Epithelial cell of proximal tubule (primary cell): ENCODE measurements around the gene SNX33. TPM values are rescaled to one million over a fixed set of nuclear protein-coding genes. Genes with fewer than 3 reads are reported as not detected.

Experiments
- DNase-seq: peaks from one replicate; pipeline ENCODE4 v3.0.0-alpha.2; 2011; ENCODE audit warnings: low read depth
- H3K4me3 ChIP-seq: 2 replicates; pipeline ENCODE4 v1.5.1; 2011; ENCODE audit warnings: low read depth, mild to moderate bottlenecking, low read length
- CTCF ChIP-seq: conservative IDR thresholded peaks from 2 replicates; pipeline ENCODE4 v1.5.1; 2012; ENCODE audit warnings: low read depth, mild to moderate bottlenecking, low read length
- total RNA-seq: library from RNA; depleted of rRNA; stranded (reverse); fragments of >200 nt; gene quantifications from 2 replicates; pipeline ENCODE4 v1.2.3, GENCODE V29; 2015

Gene SNX33
- 6.7 and 13.5 TPM in 2 replicates for total RNA-seq

GRCh38 chr15:75647370-75648155 lies at the start of gene SNX33:
Gene SNX33, plus strand, starts transcription at chr15:75647912. Its CDS starts 1,191 bp downstream, at chr15:75649103.
- H3K4me3 ChIP-seq = peak within 1 kb of the TSS; percentile 93
- peak; percentile 59 for TF ChIP-seq CTCF
- no peak for DNase-seq

- no peak for DNase-seq
- no peak for TF ChIP-seq CTCF
- no peak overlapping the region for H3K4me3 ChIP-seq
Measured at GRCh38 chr15:75598361-75598760, 49.4 kb upstream of the SNX33 start.

GRCh38 chr15:75599401-75599800 lies 48.3 kb upstream of the SNX33 start:
- no peak overlapping the region for H3K4me3 ChIP-seq
- DNase-seq = no peak
- no peak for TF ChIP-seq CTCF

GRCh38 chr15:75606026-75606425 lies 41.7 kb upstream of the SNX33 start:
- DNase-seq = no peak
- no peak overlapping the region for H3K4me3 ChIP-seq
- TF ChIP-seq CTCF = no peak

- DNase-seq = no peak
- TF ChIP-seq CTCF = no peak
Measured at GRCh38 chr15:75606711-75607699, 40.7 kb upstream of the SNX33 start.

GRCh38 chr15:75616766-75617165 lies 30.9 kb upstream of the SNX33 start:
- TF ChIP-seq CTCF = no peak
- DNase-seq = no peak
- no peak overlapping the region for H3K4me3 ChIP-seq

More at GRCh38 chr15:75606711-75607699, 40.7 kb upstream of the SNX33 start:
- no peak overlapping the region for H3K4me3 ChIP-seq
